HS-5 (cell line): ENCODE results near the gene TSHB.
"Not testable (repeated sequence)": the region's sequence is repeated elsewhere in the genome, so short reads cannot be mapped to it uniquely, and the experiment has no call there.

Experiments
- DNase-seq: peaks from one replicate; pipeline ENCODE4 v3.0.0-alpha.2; 2012; ENCODE audit warnings: low read depth

The TSHB gene

DNA sequence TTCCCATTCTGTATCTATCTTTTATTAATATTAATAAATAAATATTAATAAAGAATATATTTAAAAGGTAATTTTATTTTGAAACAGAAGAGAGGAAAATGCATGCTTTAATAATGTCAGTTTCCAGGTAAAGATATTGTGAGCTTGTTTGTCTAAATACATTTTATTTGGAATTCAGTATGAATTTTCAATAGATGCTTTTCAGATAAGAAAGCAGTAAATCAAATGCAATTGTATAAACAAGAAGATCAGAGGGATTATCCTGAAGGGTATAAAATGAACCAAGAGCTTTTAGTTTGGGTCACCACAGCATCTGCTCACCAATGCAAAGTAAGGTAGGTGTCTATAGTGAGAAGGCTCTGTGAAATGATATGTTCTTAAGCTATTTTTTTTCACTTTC lies at the start of gene TSHB:
Gene TSHB, plus strand, starts transcription at position 301 of the 400 bp plus-strand sequence. CDS start 3,537 bp downstream, outside the sequence.
- no peak for DNase-seq

DNA sequence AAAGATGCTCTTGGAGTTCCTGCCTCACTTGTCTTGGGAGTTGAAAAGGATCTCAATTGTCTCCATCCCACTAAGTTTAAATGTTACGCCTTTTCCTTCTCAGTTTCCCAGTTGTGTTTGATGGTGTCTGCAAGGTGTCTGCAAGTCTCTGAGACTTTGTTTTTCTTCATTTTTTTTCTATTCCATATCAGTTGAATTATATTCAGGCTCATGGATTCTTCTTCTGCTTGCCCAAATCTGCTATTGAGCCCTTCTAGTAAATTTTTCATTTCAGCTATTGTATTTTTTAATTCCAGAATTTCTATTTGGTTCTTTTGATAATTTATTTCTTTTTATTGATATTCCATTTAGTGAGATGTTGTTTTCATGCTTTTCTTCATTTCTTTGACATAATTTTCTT lies 47.4 kb upstream of the TSHB start:
- no peak for DNase-seq

DNA sequence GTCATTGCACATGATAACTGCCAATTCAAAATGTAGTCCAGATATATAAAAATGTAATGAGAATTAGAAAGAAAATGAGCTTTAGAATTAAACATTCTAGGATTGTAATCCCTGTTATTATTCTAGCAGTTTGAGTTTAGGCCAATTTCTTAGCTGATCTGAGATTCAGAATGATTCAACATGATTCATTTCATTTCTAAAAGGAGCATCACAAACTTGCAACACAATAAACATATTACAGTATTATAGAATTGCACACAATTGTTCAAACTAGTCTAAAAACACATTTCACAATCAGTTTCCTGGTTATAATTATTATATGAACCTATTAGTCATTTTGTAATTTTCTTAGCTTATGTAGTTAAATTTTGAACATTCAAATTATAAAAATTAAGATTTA lies 43.3 kb upstream of the TSHB start:
- no peak for DNase-seq

DNA sequence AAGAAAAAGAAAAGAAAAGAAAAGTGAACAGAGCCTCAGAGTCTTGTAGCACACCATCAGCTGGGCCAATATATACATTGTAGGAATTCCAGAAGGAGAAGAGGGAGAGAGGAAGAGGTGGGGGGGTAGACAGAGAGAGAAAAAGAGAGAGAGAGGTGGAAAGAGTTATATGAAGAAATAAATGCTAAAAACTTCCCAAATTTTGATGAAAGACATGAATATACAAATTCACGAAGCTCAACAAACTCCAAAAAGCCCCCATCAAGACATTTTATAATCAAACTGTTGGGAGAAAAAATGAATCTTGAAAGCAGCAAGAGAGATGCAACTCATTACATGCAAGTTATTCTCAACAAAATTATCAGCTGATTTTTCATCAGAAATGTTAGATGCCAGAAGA lies 41.5 kb upstream of the TSHB start:
- no peak for DNase-seq

DNA sequence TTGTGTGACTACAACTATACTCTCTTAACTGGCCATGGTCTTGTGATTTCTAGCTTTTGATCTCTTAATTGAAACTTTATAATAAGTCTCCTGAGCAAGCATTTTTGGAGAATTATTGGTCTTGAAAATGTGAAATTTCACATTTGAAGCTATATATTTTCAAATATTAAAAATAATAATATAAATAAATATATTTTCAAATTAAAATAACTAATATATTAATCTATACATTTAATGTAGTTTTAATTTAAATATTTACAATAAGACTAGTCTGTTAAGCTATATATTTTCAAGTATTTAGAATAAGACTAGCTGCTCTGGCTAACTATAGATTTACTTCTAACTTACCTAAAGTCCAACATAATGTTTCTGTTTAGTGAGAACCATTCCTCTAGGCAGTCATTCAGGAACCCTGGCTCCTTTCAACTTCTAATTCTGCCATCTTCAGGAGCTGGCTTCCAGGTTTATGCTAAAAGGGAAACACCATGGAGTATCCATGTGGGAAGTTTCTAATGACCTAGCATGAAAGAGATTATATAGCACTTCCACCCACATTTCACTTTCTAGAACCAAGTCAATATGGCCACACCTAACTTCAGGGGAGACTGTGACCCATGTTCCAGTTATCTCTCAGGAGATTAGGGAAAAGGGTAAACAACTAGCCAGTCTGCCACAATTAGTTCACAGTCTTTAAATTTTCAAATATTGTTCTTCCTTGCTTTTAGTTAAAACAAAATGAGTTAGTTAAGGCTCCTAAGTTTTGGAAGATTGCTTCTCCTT lies 31.9 kb upstream of the TSHB start:
- DNase-seq: no peak

DNA sequence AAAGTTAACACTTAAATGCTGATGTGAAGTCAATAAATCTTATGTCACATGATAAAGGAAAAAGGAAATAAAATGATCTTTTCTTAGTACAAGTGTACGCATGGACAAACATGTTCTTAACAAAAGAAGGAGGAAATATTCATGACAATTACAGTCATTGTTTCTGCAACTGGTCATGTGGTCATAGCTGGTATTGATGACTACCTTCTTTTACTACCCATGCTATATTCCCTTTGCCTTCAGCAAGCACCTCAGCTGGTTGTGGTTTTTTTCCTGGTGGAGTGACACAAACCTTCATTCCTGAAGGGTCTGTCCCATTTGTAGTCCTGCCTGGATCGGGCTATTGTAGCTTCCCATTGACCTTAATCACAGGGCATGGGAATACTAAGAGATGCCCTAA lies 23.4 kb upstream of the TSHB start:
- no peak for DNase-seq

DNA sequence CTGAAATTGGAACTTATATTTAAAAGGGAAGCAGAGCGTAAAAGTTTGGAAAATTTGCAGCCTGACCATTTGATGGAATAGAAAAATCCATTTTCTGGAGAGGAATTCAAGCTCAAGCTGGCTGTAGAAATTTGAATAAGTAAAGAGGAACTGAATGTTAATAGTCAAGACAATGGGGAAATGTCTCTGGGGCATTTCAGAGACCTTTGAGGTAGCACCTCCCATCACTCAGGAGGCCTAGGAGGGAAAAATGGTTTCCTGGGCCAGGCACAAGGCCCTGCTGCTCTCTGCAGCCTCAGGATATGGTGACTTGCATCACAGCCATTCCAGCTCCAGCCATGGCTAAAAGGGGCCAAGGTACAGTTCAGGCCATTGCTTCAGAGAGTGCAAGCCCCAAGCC lies 17.6 kb upstream of the TSHB start:
- no peak for DNase-seq

DNA sequence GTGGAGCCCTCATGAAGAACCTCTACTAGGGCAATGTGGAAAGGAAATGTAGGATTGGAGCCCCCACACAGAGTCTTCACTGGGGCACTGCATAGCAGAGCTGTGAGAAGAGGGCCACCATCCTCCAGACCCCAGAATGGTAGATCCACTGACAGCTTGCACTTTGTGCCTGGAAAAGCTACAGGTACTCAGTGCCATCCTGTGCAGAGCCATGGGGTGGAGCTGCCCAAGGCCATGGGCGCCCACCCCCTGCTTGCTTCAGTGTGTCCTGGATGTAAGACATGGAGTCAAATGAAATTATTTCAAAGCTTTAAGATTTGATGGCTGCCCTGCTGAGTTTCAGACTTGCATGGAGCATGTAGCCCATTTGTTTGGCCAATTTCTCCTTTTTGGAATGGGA lies 17.2 kb upstream of the TSHB start:
- DNase-seq: no peak

DNA sequence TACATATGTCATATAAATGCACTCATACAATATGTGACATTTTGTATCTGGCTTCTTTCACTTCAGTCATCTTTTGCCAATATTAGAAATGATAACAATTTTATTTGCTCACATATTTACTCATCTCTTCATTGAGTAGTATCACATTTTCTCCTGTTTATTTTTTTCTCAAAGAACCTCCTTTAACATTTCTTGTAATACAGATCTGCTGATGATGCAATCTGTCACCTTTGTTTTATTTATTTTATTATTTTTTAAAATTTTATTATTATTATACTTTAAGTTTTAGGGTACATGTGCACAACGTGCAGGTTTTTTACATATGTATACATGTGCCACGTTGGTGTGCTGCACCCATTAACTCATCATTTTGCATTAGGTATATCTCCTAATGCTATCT lies 15.8 kb upstream of the TSHB start:
- no peak for DNase-seq

DNA sequence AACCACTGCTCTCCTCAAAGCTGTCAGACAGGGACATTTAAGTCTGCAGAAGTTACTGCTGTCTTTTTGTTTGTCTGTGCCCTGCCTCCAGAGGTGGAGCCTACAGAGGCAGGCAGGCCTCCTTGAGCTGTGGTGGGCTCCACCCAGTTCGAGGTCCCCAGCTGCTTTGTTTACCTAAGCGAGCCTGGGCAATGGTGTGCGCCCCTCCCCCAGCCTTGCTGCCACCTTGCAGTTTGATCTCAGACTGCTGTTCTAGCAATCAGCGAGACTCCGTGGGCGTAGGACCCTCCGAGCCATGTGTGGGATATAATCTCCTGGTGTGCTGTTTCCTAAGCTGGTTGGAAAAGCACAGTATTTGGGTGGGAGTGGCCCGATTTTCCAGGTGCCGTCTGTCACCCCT lies 10.1 kb upstream of the TSHB start:
- DNase-seq: not testable (repeated sequence)

DNA sequence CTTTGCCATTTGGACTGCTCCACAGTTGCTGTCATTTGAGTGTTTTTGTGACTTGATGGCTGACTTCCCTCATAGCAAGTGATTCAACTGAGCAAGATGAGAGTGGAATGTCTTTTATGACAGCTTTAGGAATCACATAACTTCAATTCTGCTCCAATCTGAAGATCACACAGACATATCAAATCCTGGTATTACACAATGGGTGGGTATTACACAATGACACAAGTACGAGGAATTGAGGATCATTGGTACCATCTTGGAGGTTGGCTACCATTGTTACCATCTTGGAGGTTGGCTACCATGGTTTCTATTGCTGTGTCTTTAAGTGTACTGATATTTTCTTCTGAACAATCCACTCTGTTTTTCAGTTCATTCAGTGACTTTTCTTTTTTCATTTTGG lies 8.5 kb upstream of the TSHB start:
- no peak for DNase-seq

DNA sequence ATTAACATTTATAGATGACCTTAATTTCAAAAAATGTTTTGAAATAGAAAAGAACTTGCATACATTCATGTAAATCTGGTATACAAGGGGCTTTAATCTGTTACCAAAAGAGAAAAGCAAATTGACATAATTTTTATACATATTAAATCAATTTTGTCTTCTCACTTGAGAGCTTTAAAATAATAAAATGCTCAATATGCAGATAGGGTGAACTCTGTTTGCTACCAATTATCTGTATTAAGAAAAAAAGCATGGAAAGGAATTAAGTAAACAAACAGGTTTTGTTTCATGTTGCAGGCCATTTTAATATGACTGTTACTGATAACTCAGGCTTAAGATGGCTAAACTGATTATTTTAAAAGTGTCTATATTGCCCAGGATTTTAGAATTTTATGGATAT lies 6.0 kb upstream of the TSHB start:
- no peak for DNase-seq

DNA sequence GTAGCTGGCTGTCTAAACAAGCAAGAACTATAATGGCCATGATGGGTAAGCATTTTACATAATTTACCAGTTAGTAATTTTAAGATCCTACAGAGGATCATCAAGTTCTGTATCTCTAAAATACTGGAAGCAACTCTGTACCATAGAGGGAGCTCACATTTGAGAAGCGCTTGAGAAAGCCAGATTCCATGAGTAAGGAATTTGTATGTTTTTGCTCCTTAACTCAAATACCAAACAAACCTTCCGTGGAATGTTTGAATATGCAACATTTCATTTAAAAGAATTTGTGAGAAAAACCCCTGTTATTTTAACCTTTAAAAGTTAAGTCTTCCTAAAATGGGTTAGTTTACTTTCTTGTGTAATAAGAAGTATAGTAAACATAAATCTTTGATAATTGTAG lies 2.0 kb downstream of the TSHB start:
- DNase-seq: no peak

DNA sequence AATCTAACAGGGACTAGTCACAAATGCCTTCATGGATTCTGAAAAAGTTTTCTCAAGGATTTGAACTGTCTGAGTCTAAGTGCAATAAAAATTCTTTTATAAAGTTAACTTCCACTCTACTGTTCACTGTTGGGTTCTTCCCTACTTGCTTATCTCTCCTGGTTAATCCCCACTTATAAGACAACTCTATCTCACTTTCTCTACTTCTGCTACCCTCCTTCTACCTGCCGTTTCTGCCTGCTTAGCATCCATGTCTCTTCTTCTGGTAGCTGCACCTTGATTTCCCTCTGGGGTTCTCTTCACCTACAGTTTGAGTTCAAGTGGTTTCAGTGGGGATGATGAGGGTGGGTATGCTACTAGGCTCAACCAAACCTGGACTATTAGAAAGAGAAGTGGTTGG lies 6.0 kb downstream of the TSHB start:
- DNase-seq: no peak

DNA sequence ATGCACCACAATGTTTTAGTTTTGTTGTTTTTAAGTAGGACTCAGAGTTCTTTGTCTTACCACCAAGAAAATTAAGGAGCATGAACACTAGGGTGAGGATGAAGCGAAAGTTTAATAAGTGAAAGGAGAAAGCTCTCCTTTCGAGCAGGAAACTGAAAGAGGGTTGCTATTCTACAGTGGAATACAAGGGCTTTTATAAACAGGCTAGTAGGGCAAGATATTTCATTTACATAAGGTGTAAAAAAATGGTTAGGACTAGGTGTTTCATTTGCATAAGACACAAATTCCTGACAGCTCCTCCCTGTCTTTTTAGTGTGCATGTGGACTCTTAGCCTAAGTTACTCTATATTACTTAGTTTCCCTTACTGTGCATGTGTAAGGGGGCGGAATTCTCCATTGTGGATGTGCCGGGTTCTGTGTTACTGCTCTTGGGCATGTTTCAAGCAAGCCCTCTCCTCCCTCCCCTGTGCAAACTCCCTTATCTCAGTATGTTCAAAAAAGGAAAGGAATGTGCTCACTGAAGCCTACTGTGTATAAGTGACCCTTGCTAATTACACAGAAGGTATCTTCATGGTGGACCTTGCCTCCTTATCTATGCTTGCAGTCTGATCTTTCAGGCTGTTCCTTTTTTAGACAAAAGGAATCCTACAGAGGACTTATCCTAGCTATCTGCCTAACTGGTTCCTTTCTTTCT lies 7.3 kb downstream of the TSHB start:
- DNase-seq: no peak

DNA sequence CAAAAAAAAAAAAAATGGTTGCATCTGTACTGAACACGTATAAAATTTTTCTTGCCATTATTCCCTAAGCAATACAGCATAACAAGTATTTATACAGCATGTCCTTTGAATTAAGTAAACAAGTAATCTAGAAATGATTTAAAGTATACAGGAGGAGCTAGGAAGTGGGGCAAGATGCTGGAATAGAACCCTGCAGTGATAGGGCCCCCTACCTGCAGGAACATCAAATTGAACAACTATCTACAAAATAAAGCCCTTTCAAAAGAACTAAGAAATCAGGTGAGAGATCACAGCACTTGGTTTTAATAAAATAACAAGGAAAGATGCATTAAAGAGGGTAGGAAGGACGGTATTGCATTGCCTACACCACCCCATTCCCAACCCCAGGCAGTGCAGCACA lies 10.9 kb downstream of the TSHB start:
- no peak for DNase-seq

DNA sequence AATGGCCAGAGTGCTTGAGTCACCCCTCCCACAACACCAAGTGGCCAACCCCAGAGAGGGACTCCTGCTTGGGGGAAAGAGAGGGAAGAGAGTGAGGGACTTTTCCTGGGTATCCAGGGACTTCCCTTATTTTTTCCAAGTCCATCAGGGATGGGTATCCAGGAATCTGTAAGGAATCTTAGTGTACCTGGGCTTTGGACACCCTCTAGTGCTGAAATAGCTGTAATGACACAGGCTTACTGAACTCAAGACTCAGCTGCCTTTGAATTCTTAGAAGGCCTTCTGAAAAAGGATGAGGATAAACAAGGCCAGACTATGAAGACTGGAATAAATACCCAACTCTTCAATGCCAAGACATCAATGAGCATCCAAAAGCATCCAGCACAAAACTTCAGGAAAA lies 12.0 kb downstream of the TSHB start:
- DNase-seq: no peak

DNA sequence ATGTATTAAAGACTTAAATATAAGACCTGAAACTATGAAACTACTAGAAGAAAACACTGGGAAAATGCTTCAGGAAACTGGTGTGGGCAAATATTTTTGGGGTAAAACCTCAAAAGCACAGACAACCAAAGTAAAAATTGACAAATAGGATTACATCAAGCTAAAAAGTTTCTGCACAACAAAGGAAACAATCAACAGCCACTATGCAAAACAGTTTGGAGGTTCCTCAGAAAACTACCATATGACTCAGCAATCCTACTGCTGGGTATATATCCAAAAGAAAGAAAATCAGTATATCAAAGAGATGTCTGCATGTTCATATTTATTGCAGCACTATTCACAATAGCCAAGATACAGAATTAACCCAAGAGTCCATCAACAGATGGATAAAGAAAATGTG lies 17.1 kb downstream of the TSHB start:
- DNase-seq: no peak

DNA sequence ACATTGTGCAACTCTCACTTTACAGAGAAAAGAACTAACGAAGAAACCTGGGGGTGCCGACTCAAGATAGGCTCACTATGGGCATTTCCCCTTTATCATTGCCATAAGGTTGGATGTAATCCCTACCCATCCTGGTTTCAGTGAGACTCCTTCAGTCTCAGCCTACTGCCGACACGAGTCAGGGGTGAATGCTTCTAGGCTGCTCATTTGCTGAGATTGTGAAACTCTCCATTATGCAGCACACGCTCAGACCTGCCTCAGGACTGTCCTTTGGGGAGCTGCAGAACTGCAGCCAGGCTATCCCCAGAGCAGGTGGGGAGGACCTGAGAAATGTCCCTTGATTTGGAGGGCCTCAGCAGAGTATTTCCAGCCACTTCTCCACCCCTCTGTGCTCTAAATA lies 22.2 kb downstream of the TSHB start:
- no peak for DNase-seq

DNA sequence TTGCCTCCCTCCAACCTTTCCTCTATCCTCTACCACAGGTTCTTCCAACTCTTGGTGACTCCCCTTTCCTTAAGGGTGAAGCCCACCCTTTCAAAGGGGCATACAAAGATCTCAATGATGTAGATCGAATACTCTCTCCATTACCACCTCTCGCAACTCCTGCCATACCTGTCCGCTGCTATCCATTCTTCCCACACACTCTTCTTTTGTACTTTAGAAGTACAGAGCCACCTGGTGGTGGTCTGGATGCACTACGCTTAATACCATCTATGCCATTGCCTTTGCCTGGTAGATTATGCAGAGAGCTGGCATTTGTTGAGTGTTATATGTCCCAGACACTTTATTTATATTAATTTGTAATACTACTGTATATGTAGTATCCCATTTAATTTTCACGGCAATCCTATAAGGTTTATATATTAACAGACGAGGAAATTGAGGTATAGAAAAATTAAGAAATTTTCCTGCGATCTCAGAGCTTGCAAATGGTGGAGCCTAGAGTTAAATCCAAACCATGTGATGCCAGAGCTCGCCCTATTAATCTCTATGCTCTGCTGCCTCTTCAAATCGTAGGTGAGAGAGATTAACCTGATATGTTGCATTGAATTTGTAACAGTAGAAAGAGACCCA lies 22.9 kb downstream of the TSHB start:
- DNase-seq: no peak

DNA sequence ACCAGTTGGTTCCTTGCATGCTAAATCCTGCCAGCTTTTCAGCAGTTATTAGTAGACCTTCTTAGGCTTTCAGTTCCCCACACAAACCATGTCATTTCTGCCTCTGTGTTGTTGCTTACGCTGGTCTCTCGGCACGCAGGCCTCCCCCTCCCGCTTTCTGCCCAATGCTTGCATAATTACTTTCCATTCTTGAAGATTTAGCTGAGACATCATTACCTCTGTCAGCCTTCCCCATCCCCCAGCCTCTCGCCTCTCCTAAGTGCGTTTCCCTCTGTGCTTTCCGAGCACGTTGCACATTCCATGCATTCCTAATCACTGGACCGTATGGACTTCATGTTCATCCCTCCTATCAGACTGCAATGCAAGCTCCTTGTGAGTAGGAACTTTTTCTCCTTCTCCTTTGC lies 26.8 kb downstream of the TSHB start:
- DNase-seq: no peak

DNA sequence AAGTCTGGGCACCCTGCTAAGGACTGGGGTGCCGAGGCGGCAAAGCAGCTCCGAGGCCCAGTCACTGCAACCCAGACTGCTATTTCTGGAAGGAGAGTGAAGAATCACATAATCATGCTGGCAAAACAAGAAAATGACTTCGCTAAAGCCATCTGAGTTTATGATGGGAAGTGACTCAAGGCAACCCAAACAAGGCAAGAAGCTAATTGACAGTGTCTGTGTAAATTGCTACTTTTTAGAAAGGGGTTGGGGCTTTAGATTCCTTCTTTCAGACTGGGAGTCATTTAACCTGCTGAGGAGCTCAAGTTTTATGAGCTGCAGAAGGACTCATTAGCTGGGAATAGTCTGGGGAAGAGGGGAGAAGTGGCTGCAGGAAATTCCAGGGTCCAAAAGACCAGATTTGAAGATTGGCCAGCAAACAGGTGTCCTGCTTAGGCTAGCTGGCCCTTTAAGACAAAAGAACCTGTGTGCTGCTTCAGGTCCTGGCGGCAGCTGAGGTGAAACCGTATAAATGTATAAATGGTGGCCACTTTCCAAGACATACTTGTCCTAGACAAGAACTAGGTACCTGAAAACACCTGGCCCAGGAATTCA lies 28.1 kb downstream of the TSHB start:
- DNase-seq: no peak

DNA sequence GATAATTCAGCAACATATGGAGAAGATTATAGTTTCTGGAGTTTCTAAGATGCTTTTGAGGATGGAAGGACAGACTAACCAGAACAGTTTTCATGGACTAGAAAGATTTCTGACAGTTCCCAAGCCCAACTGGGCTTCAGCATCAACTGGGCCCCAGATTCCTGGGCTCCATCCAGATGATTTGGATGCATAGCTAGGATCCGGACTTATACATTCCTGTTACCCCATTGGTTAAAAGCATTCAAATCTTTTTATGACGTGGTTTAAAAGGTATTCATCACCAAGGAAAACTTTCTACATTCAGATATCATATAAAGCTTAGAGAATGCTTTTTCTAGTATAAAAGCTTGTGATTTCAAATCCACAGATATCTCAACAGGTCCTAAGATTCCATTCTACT lies 29.7 kb downstream of the TSHB start:
- no peak for DNase-seq
